HG03378 (cell line): Measurements from ENCODE around the gene METTL1.
"Not testable (repeated sequence)": the region's sequence is repeated elsewhere in the genome, so short reads cannot be mapped to it uniquely, and the experiment has no call there.

Experiments
- ATAC-seq: cut with Tn5 transposase; IDR thresholded peaks from one replicate; pipeline ENCODE4 v1.9.1; 2021; ENCODE audit warnings: mild to moderate bottlenecking, moderate library complexity; ENCODE audit not compliant: unreplicated experiment

Gene METTL1

DNA sequence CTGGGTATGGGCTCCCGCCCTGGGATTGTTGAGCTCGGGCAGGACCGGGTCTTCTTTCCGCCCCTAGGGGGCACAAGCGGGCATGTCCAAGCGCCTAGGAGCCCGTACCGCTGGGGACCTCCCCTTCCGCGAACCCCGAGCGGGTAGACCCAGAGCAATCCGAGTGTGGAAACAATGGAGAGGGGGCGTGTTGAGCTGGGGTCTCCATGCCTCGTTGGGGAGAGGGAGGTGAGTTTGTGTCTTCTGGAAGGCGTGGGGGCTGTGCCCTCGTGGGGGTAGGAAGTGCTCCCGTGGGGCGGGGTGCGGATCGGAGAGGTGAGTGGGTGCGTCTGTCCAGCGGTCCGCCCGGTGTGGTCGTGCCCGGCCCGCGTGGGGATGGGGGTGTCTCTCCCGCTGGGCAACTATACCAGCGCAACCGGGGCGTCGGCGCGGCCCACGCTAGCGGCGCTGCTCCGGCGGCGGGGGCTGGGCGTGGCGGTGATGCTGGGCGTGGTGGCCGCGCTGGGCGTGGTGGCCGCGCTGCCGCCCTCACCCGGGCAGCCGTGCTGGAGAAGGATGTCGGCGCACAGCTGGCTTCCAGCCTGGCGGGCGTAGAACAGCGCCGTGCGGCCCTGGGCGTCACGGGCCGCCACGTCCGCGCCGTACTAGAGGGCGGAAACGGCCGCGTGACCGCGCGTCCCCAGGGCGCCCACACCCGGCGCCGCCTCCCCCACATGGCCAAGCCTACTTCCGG lies 45.6 kb downstream of the METTL1 start:
- no peak for ATAC-seq

DNA sequence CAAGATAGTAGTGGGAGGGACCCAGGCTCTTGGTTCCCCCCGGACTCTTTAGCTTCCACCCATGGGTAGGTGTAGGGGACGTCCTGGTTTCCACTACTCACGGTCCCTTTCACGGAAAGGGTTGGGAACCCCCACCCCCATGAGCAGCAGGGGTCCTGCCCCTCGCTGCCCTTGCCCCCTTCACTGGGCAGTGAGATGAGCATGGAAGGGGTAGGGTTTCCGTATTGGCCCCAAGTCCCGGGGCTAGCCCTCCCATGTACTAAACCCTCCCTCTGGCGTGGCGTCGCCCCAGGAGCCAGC lies 46.1 kb downstream of the METTL1 start:
- ATAC-seq, result no peak

DNA sequence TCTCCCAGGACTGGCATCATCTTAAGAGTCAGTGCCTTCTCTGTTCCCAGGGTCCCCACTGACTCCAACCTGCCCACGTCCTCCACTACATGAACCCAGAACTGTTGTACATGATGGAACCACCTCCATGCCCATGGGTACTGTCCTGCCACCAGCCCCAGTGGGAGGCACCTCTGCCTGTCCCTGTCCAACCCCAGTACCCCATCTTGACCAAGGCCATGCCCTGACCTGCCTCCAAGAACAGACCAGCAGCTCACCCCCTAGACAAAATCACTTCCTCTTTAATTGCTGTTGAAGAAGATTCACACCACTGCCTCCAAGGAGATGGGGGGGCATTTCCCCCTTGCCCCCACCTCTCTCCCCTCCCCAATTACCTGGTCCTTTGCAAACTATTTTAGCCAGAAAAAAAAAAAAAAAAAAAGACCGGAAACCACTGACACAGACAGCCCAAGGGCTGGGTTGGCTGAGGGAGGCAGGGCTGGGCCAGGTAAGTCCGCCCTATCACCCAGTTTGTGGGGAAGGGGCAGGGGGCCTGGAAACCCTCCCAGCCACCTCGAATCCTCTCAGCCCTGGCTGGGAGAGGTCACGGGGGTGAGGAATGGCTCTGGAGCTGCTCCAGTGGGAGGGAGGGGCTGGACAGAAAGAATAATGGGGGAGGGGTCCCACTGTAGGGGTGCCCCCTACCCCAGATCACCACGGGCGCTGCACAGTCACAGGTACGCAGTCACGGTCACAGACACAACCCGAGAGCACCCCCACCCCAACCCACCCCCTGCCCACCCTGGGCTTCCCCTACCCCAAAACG lies 46.8 kb downstream of the METTL1 start:
- no peak for ATAC-seq

DNA sequence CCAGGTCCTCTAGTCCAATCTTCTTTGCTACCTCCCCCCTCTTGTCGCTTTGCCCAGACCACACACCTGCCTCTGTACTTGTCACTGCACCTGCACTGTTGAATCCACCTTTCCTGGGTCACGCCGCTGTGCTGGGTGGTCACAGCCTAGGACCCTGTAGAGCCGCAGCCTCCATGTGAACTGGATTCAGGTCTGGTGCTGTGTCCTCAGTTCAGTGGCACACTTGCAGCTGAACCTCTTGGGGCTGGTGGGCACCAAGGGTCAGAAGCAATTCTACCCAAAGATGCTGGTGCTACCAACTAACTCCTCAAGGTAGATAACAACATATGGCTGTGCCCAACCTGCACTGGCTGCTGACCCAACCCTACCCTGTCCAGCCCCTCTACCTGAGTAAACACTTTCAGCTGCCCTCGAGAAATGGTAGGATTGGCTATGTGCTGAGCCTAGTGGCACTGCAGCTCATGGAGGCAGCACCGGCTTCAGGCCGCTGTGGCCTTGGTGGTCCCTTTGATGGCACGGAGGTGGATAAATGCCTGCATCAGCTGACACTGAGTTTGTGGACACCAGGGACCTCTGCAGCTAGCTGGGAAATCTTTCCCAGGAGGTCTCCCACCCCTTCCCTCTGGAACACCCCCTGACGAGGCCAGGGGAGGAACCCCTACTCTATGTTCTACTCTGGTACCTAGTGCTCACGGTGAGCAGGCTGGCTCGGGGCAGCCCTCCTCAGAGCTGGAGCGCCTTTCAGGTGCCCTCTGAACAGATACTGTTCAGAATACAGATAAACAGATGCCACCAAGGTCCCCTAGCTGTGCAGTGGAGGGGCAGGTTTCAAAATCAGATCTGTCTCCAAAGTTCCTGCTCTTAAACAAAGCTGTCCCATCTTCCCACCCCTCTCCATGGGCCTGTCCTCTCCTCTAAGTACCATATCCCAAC lies 47.6 kb downstream of the METTL1 start:
- ATAC-seq, result no peak

DNA sequence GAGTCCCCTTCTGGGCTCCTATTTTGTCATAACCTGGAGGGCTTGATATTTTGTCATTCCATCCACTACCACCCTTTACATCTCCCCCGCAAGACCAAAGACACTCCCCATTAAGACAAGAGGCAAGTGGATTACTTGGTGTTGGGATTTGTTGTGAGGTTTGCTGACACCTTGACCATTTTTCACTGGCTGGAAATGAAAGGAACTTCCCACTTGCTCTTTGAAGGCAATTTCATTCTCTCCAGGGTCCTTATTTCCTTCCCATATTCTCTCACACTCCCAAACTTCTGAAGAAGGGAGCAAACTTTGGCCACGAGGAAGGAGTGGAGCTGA lies 48.3 kb downstream of the METTL1 start:
- ATAC-seq, result no peak

DNA sequence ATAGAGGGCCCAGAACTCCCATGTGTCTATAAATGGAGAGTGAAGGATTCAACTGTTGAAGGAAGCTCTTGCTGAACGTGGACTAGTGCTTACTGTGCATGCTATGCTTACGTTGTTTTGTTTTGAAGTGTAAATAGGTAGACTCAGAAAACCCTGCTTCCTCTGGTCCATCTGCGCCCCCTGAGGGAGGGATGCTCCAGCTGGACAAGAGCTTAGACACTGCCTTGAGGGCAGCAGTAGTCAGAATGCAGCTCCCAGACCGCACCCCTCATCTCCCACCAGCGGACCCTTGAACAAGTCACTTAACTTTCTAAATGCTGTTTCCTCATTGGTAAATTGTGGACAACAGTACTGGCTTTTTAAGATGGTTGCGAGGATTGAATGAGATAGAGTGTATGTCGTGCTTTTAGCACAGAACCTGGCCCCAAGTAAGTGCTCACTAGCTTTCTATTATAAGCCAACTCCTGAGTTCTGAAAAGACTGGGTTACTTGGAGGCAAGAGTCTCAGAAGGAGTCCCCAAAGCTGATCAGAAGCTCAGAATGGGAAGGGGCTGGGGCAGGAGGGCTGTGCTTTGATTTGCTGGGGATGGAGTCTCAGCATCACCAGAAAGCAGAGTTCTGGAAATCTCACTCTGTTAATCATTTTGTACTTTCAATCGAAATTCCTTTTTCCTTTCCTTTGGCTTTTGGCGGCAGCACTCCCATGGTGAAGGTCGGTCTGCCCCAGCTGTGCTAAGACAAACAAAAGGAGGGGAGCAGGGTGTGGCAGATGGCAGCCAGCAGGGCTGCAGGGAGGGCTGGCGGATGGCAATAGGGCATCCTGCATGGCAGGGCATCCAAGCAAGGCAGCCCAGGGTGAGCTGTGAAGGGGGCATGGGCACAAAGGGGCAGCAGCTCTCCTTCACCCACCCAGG lies 48.9 kb downstream of the METTL1 start:
- no peak for ATAC-seq

DNA sequence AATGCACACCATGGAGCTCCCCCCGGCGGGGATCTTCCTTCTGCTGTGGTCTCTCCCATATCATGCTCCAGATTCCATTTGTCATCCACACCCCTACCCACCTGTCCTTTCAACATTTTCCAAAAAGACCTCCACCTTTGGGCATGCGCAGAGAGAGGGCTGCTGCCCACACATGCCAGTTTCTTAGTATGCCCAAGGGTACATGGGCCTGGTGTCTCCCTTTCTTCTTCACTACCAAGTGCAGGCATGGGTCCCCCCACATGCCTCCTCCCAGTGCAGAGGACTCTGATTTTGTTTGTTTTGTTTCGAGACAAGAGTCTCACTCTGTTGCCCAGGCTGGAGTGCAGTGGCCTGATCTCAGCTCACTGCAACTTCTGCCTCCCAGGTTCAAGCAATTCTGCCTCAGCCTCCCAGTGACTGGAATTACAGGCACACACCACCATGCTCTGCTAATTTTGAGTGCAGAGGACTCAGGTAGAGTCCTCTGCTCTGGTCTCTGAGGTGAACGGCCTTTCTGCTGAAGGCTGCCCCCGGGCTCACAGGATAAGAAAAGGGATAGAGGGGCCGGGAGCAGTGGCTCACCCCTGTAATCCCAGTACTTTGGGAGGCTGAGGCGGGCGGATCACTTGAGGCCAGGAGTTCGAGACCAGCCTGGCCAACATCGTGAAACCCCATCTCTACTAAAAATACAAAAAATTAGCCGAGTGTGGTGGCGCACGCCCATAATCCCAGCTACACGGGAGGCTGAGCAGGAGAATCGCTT lies 49.9 kb downstream of the METTL1 start:
- not testable (repeated sequence) for ATAC-seq

DNA sequence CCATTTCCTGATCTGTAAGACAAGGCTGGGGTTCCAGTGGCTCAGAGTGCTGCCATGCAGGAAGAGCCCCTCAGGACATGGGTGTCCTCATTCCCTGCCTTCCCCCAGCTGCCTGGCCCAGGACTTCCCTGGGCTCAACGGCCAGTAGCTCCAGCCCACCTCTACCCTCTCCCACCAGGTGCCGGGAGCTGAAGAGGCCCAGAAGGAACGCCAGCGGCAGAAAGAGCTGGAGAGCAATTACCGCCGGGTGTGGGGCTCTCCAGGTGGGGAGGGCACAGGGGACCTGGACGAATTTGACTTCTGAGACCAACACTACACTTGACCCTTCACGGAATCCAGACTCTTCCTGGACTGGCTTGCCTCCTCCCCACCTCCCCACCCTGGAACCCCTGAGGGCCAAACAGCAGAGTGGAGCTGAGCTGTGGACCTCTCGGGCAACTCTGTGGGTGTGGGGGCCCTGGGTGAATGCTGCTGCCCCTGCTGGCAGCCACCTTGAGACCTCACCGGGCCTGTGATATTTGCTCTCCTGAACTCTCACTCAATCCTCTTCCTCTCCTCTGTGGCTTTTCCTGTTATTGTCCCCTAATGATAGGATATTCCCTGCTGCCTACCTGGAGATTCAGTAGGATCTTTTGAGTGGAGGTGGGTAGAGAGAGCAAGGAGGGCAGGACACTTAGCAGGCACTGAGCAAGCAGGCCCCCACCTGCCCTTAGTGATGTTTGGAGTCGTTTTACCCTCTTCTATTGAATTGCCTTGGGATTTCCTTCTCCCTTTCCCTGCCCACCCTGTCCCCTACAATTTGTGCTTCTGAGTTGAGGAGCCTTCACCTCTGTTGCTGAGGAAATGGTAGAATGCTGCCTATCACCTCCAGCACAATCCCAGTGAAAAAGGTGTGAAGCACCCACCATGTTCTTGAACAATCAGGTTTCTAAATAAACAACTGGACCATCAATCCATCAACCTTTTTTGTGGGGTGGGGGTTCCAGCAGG lies 51.0 kb downstream of the METTL1 start:
- ATAC-seq, result no peak

DNA sequence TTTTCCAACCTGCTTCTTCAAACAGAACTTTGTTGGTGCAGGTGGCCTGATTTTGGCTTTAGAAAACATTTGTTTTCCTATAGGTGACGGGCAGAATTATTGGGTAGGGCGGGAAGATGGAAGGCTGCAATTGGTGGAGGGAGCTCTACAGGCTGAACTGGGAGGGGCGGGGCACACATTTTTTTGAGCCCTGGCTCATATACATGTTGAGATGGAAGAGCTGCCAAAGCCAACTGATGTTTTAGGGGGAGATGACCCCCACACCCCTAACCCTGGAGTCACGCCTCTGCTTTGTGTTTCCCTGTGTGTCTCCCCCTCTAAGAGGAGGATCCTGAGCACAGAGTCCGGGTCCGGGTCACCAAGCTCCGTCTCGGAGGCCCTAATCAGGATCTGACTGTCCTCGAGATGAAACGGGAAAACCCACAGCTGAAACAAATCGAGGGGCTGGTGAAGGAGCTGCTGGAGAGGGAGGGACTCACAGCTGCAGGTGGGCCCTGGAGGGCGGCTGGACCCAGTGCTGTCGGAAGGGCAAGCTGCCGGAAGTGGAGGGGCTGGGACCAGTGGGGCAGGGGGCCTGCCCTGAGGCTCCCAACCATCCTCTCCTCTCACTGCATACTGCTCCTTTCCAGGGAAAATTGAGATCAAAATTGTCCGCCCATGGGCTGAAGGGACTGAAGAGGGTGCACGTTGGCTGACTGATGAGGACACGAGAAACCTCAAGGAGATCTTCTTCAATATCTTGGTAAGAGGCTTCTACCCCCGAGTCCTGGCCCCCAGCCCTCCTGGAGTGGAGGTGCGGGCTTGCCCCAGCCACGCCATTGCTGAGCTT lies 51.9 kb downstream of the METTL1 start:
- ATAC-seq, result no peak

DNA sequence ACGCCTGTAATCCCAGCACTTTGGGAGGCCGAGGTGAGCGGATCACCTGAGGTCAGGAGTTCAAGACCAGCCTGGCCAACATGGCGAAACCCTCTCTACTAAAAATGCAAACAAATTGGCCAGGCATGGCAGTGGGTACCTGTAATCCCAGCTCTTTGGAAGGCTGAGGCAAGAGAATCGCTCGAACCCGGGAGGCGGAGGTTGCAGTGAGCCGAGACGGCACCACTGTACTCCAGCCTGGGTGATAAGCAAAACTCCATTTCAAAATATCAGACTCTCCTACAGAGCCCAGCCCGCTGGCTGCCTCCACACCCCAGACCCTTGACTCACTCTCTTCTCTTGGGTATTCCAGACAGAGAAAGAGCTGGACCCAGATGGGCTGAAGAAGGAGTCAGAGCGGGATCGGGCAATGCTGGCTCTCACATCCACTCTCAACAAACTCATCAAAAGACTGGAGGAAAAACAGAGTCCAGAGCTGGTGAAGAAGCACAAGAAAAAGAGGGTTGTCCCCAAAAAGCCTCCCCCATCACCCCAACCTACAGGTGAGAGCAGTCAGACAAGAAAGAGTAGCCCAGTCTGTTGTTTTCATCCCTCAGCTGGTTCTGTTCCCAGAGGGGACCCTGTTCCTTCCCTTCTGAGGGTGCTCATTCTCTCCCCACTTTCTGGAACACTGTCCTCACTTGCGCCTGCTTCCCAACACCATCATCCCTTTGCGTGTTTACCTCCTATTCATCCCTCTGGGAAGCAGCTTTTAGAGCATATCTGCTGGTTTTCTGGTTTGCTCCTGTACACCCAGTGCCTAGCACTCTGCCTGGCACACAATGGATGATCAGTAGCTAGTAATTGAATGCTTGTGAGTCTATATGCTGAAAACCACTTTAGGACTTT lies 53.0 kb downstream of the METTL1 start:
- no peak for ATAC-seq
